Measurements from ENCODE around the gene IL4I1. TPM values are rescaled to one million over a fixed set of nuclear protein-coding genes. Genes with fewer than 3 reads are reported as not detected.

Gene IL4I1
- total and polyA plus RNA-seq, 2 of the 8 experiments (the other 6 are each of a cell fraction or from before 2014, with no cell fraction given), result 0.41 to 0.76 TPM

GRCh38 chr19:49930483-49931011 is 33.9 kb upstream of the IL4I1 start:
- no peak overlapping the region for H3K18ac ChIP-seq (ENCODE audit: extremely low read depth, low read length)
- WGBS, 2 experiments (ENCODE audit: extremely low coverage in 1 of 2, insufficient coverage in 1 of 2, insufficient read length in 1 of 2, insufficient replicate concordance in 2 of 2, low coverage in 1 of 2, low lambda C conversion rate in 2 of 2, missing lambda C conversion rate in 1 of 2), result 61% methylated on average over 15 of the region's 15 CpGs; no CpG with 5 or more reads in 1 of the 2 experiments
- H2BK20ac ChIP-seq (ENCODE audit: low read length), result no peak overlapping the region
- no peak for TF ChIP-seq TAF1 (IDR thresholded peaks at IDR 0.05; ENCODE audit: low read depth, low read length)
- no peak for TF ChIP-seq GTF2F1 (IDR thresholded peaks at IDR 0.05; ENCODE audit: borderline replicate concordance, low read depth, low read length)
- no peak for TF ChIP-seq CHD2 (IDR thresholded peaks at IDR 0.05; ENCODE audit: low read length)
- no peak for TF ChIP-seq RBBP5 (IDR thresholded peaks at IDR 0.05; ENCODE audit: borderline replicate concordance, low read depth, low read length)
- no peak for TF ChIP-seq ASH2L (IDR thresholded peaks at IDR 0.05; ENCODE audit: low read length)
- TF ChIP-seq POLR2A (IDR thresholded peaks at IDR 0.05; ENCODE audit: control extremely low read depth in 1 of 2, low read depth in 2 of 2, low read length in 2 of 2), result no peak
- TF ChIP-seq SAP30 (IDR thresholded peaks at IDR 0.05; ENCODE audit: insufficient read depth, insufficient replicate concordance, low read length), result no peak
- no peak for TF ChIP-seq BRCA1 (IDR thresholded peaks at IDR 0.05; ENCODE audit: low read depth, low read length)
- no peak for TF ChIP-seq CTCF (IDR thresholded peaks at IDR 0.05; ENCODE audit: control extremely low read depth in 1 of 3, insufficient read depth in 1 of 3, low read depth in 1 of 3, low read length in 3 of 3)
- TF ChIP-seq SUZ12 (IDR thresholded peaks at IDR 0.05; ENCODE audit: low read length), result no peak
- no peak for TF ChIP-seq TCF12 (IDR thresholded peaks at IDR 0.05; ENCODE audit: low read depth, low read length)

More at GRCh38 chr19:49930483-49931011, 33.9 kb upstream of the IL4I1 start:
- H2AK5ac ChIP-seq (ENCODE audit: low read depth, low read length), result no peak overlapping the region
- H4K91ac ChIP-seq (replicated peaks; ENCODE audit: insufficient read length, low read length), result no peak overlapping the region
- no peaks in the 10 kb centered on the region for H3K27me3 ChIP-seq (replicated peaks in 1 of 4; ENCODE audit: control insufficient read depth in 3 of 4, extremely low read depth in 1 of 4, insufficient read depth in 3 of 4, low read length in 3 of 4)
- H3K23me2 ChIP-seq (ENCODE audit: low read depth, low read length), result peaks cover 9% of the 10 kb centered on the region
- no peak overlapping the region for H3K56ac ChIP-seq (replicated peaks; ENCODE audit: insufficient read length, low read depth, low read length)
- H3K9me3 ChIP-seq (ENCODE audit: insufficient read depth in 2 of 2, low read depth in 1 of 2, low read length in 1 of 2), result no peaks in the 10 kb centered on the region
- H3K9ac ChIP-seq (replicated peaks in 1 of 4; ENCODE audit: extremely low read depth in 1 of 4, low read depth in 3 of 4, low read length in 3 of 4), result no peak overlapping the region
- no peak overlapping the region for H2BK120ac ChIP-seq (replicated peaks; ENCODE audit: low read depth, low read length)
- H3K23ac ChIP-seq (ENCODE audit: insufficient read length), result no peak overlapping the region
- no peak overlapping the region for H3K14ac ChIP-seq (ENCODE audit: insufficient read length)
- no peak overlapping the region; the same call in 1 of the 2 replicates for H4K8ac ChIP-seq (ENCODE audit: extremely low read depth, insufficient read depth, low read length)
- peaks cover 14 to 34% of the 10 kb centered on the region in 2 experiments for H3K79me2 ChIP-seq (ENCODE audit: control insufficient read depth in 1 of 2, insufficient read depth in 2 of 2, low read length in 2 of 2)
- H3K4me2 ChIP-seq (ENCODE audit: insufficient read depth in 1 of 2, low read depth in 2 of 2, low read length in 2 of 2), result peak overlapping the region; percentile 60 to 67
- no peak for FAIRE-seq
- H3K79me1 ChIP-seq (ENCODE audit: low read depth, low read length), result peaks cover 8% of the 10 kb centered on the region
- peak in 1 of 2 experiments; percentile 67 for DNase-seq (ENCODE audit: low read depth in 1 of 2, low spot score in 2 of 2)
- peaks cover 9 to 17% (median 12%) of the 10 kb centered on the region in 4 experiments; a peak in 7 of 8 replicates for H3K36me3 ChIP-seq (ENCODE audit: control insufficient read depth in 2 of 4, insufficient read depth in 4 of 4, low read length in 3 of 4)
- no peak overlapping the region; the same call in 1 of the 2 replicates for H2BK15ac ChIP-seq (ENCODE audit: low read length)
- no peak overlapping the region for H4K5ac ChIP-seq (ENCODE audit: insufficient read length, low read depth, low read length)
- H2BK12ac ChIP-seq (ENCODE audit: low read depth, low read length), result no peak overlapping the region
- no peak overlapping the region for H3K4ac ChIP-seq (replicated peaks; ENCODE audit: insufficient read length, low read depth, low read length)
- H4K20me1 ChIP-seq (replicated peaks in 1 of 2; ENCODE audit: control insufficient read depth in 1 of 2, insufficient read depth in 2 of 2, low read length in 2 of 2), result peaks cover under 1 to 5% of the 10 kb centered on the region in 2 experiments
- H3K4me1 ChIP-seq (replicated peaks in 1 of 4; ENCODE audit: control insufficient read depth in 3 of 4, insufficient read depth in 4 of 4, low read length in 3 of 4), result peaks cover 0 to 5% (median under 1%) of the 10 kb centered on the region in 4 experiments; a peak in 3 of 7 replicates
- peak overlapping the region; percentile 71 for H2BK5ac ChIP-seq (ENCODE audit: low read depth, low read length)
- POLR2A ChIA-PET (ENCODE audit: partially characterized antibody), result interaction anchor here (0.6 to 15.1 kb wide), 28 partner anchors 8 to 164 kb away, joined by 3 to 373 read pairs (median 6); partner anchors contain the start of genes AKT1S1, FUZ, IL4I1 and PTOV1
- H2AFZ ChIP-seq (ENCODE audit: low read length), result 0 out of 2 replicates have a peak overlapping the region, but pooled peaks have one; percentile 55
- H3K4me3 ChIP-seq (ENCODE audit: extremely low read depth in 1 of 4, insufficient read depth in 2 of 4, low read depth in 3 of 4, low read length in 4 of 4), result peak overlapping the region; percentile 23 to 90 (median 62); a peak in 7 of 8 replicates
- no peak overlapping the region for H3K27ac ChIP-seq (ENCODE audit: low read depth, low read length)
- CTCF ChIA-PET (ENCODE audit: partially characterized antibody), result interaction anchor here (0.6 to 2.5 kb wide), 3 partner anchors 14 to 57 kb away, joined by 3 to 11 read pairs (median 7); no protein-coding TSS in a partner anchor

Measured in H1 (cell line).